Measurements from ENCODE around the gene MORN5.
A peak's percentile ranks its signal among the peaks of the same experiment; 100 is the strongest.

Gene MORN5

DNA sequence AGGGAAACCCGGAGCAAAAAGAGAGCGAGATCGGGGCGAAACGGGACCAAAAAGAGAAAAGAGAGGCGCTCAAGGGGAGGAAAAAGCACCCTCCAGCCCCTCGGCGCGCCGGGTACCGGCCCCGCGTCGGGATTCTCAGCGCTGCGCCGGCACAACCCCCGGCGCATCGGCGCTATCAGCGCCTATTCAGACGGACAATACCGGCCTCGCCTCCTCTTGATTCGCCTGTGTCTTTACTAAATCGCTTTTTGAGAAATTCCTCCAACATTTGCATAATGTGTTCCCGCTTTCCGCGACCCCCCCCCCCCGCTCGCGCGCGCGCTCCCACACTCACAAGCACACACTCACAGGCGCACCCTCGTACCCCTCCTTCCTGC lies 68.5 kb downstream of the MORN5 start:
- Histone ChIP-seq H3K4ac (ENCODE audit: low read depth in 1 of 2, low read length in 2 of 2) (no peak overlapping the region), H2BK120ac (ENCODE audit: low read depth, low read length) (no peak overlapping the region), H2BK5ac (ENCODE audit: low read depth, low read length, poor library complexity, severe bottlenecking) (no peak overlapping the region), H3K18ac (ENCODE audit: low read depth in 1 of 2, low read length in 2 of 2) (no peak overlapping the region), H4K8ac (ENCODE audit: low read length) (no peak overlapping the region), H2BK12ac (ENCODE audit: low read length in 2 of 2) (no peak overlapping the region), H3K4me3 (ENCODE audit: insufficient read depth in 1 of 2, low read depth in 1 of 2, low read length in 2 of 2) (peak overlapping the region in 1 of 2 experiments; percentile 24), H3K9ac (ENCODE audit: low read length) (no peak overlapping the region), H3K9me3 (ENCODE audit: control insufficient read depth, low read length) (no peaks in the 10 kb centered on the region), H2AFZ (ENCODE audit: low read depth, low read length) (no peak overlapping the region), H3K4me1 (ENCODE audit: control insufficient read depth, insufficient read depth, low read depth, low read length) (peaks cover 20% of the 10 kb centered on the region), H3K23ac (ENCODE audit: low read length in 2 of 2) (peak overlapping the region in 1 of 2 experiments; percentile 46), H3K79me1 (replicated peaks; ENCODE audit: low read length, poor library complexity, severe bottlenecking) (no peaks in the 10 kb centered on the region), H3K4me2 (ENCODE audit: low read length, poor library complexity, severe bottlenecking) (peak overlapping the region; percentile 85), H2AK5ac (ENCODE audit: low read length, severe bottlenecking) (no peak overlapping the region), H4K91ac (ENCODE audit: low read length) (no peak overlapping the region), H3K14ac (ENCODE audit: low read length in 2 of 2) (peak overlapping the region in 1 of 2 experiments; percentile 11), H2BK15ac (ENCODE audit: low read depth, poor library complexity, severe bottlenecking) (no peak overlapping the region), H3K27ac (ENCODE audit: low read length, poor library complexity, severe bottlenecking) (no peak overlapping the region), H3K36me3 (ENCODE audit: control insufficient read depth in 1 of 2, insufficient read depth in 2 of 2, low read depth in 1 of 2, low read length in 2 of 2) (no peaks in the 10 kb centered on the region), H3K27me3 (ENCODE audit: control insufficient read depth in 1 of 2, insufficient read depth in 1 of 2, low read length in 2 of 2) (peaks cover 87 to 92% of the 10 kb centered on the region in 2 experiments)
- under 1% methylated on average over 29 of the region's 38 CpGs for WGBS
- DNase-seq: peak; percentile 12

DNA sequence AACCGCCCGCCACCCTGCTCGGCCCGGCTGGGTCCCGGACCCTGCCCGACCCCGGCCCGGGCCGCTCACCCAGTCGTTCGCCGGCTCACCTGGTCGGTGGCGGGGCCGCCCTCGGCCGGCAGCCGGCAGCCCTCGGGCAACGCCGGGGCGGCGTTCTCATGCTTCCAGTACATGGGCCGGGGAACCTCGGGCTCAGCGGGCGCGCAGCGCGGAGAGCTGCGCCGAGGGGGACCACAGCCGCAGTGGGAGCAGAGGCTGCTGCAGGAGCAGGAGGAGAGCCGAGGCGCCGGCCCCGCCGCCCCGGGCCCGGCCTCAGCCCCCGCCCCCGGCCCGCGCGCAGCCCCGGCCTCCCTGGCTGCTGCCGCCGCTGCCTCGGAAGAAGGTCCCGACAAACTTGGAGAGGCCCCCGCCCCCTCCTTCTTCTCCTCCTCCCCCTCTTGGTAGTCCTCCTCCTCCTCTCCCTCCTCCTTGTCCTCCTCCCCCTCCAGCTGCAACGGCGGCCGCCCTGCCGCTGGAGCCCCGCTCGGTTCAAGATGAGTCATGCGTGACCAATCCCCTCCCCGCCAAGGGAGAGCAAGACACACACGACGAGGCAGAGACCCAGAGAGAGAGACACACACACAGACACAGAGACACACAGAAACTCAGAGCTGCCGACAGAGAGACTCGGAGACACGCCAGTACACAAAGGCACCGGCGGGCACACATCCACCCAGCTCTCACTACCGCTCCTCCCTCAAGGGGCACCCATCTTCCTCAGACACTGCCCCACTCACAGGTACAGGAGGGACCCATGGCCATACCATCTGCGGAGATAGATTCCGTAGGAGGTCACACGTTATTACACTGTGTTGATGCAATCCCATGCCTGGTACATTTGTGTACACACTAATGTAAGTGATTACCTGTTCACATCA lies 69.1 kb downstream of the MORN5 start, which contains the start of gene LHX6:
Gene LHX6, minus strand, starts transcription at position 390 of the 917 bp plus-strand sequence. Its CDS starts 217 bp downstream, at position 173.
- Histone ChIP-seq H3K4me2 (ENCODE audit: low read length, poor library complexity, severe bottlenecking) (peak within 1 kb of the TSS; percentile 85), H3K18ac (ENCODE audit: low read depth in 1 of 2, low read length in 2 of 2) (peak within 1 kb of the TSS in 1 of 2 experiments; percentile 19), H3K4ac (ENCODE audit: low read depth in 1 of 2, low read length in 2 of 2) (no peak within 1 kb of the TSS), H4K91ac (ENCODE audit: low read length) (no peak within 1 kb of the TSS), H3K14ac (ENCODE audit: low read length in 2 of 2) (peak within 1 kb of the TSS in 1 of 2 experiments; percentile 11), H4K8ac (ENCODE audit: low read length) (no peak within 1 kb of the TSS), H3K79me1 (replicated peaks; ENCODE audit: low read length, poor library complexity, severe bottlenecking) (no peaks in the 10 kb centered on the region), H3K9ac (ENCODE audit: low read length) (no peak within 1 kb of the TSS), H3K9me3 (ENCODE audit: control insufficient read depth, low read length) (no peaks in the 10 kb centered on the region), H2BK5ac (ENCODE audit: low read depth, low read length, poor library complexity, severe bottlenecking) (no peak within 1 kb of the TSS), H3K23ac (ENCODE audit: low read length in 2 of 2) (peak within 1 kb of the TSS in 1 of 2 experiments; percentile 46), H2BK120ac (ENCODE audit: low read depth, low read length) (no peak within 1 kb of the TSS), H3K4me3 (ENCODE audit: insufficient read depth in 1 of 2, low read depth in 1 of 2, low read length in 2 of 2) (peak within 1 kb of the TSS in 1 of 2 experiments; percentile 38), H3K27me3 (ENCODE audit: control insufficient read depth in 1 of 2, insufficient read depth in 1 of 2, low read length in 2 of 2) (peaks cover 83 to 91% of the 10 kb centered on the region in 2 experiments), H2AFZ (ENCODE audit: low read depth, low read length) (no peak within 1 kb of the TSS), H3K36me3 (ENCODE audit: control insufficient read depth in 1 of 2, insufficient read depth in 2 of 2, low read depth in 1 of 2, low read length in 2 of 2) (no peaks in the 10 kb centered on the region), H2BK12ac (ENCODE audit: low read length in 2 of 2) (no peak within 1 kb of the TSS), H3K4me1 (ENCODE audit: control insufficient read depth, insufficient read depth, low read depth, low read length) (peaks cover 20% of the 10 kb centered on the region), H3K27ac (ENCODE audit: low read length, poor library complexity, severe bottlenecking) (no peak within 1 kb of the TSS), H2BK15ac (ENCODE audit: low read depth, poor library complexity, severe bottlenecking) (no peak within 1 kb of the TSS), H2AK5ac (ENCODE audit: low read length, severe bottlenecking) (no peak within 1 kb of the TSS)
- 2% methylated on average over 59 of the region's 70 CpGs for WGBS
- peak; percentile 63 for DNase-seq

DNA sequence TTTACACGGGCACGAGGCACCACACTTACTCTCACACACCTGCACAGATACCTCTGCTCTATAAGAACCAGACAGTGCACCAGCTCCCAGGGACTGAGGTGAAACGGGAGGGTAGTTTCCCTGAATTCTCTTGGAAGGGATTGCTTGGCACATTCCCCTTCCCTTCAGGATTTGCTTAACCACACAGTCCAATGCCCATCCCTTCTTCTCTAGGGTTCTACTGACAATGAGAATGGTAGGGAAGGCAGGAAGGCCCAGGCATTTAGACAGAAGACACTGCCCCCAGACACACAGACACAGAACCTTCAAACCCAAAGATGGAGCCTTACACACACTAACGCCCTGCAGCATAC lies 69.8 kb downstream of the MORN5 start:
- no peak overlapping the region for H3K14ac ChIP-seq (ENCODE audit: low read length in 2 of 2)
- H4K8ac ChIP-seq (ENCODE audit: low read length): no peak overlapping the region
- H4K91ac ChIP-seq (ENCODE audit: low read length): no peak overlapping the region
- no peaks in the 10 kb centered on the region for H3K36me3 ChIP-seq (ENCODE audit: control insufficient read depth in 1 of 2, insufficient read depth in 2 of 2, low read depth in 1 of 2, low read length in 2 of 2)
- DNase-seq: no peak
- H3K4ac ChIP-seq (ENCODE audit: low read depth in 1 of 2, low read length in 2 of 2): no peak overlapping the region
- no peaks in the 10 kb centered on the region for H3K9me3 ChIP-seq (ENCODE audit: control insufficient read depth, low read length)
- H3K23ac ChIP-seq (ENCODE audit: low read length in 2 of 2): no peak overlapping the region
- H2AFZ ChIP-seq (ENCODE audit: low read depth, low read length): no peak overlapping the region
- H2AK5ac ChIP-seq (ENCODE audit: low read length, severe bottlenecking): no peak overlapping the region
- peaks cover 20% of the 10 kb centered on the region for H3K4me1 ChIP-seq (ENCODE audit: control insufficient read depth, insufficient read depth, low read depth, low read length)
- H2BK15ac ChIP-seq (ENCODE audit: low read depth, poor library complexity, severe bottlenecking): no peak overlapping the region
- H2BK12ac ChIP-seq (ENCODE audit: low read length in 2 of 2): no peak overlapping the region
- no peak overlapping the region for H3K9ac ChIP-seq (ENCODE audit: low read length)
- H3K18ac ChIP-seq (ENCODE audit: low read depth in 1 of 2, low read length in 2 of 2): no peak overlapping the region
- no peaks in the 10 kb centered on the region for H3K79me1 ChIP-seq (replicated peaks; ENCODE audit: low read length, poor library complexity, severe bottlenecking)
- WGBS: 54% methylated on average over 4 of the region's 4 CpGs
- no peak overlapping the region for H3K4me3 ChIP-seq (ENCODE audit: insufficient read depth in 1 of 2, low read depth in 1 of 2, low read length in 2 of 2)
- H2BK5ac ChIP-seq (ENCODE audit: low read depth, low read length, poor library complexity, severe bottlenecking): no peak overlapping the region
- no peak overlapping the region for H2BK120ac ChIP-seq (ENCODE audit: low read depth, low read length)
- no peak overlapping the region for H3K4me2 ChIP-seq (ENCODE audit: low read length, poor library complexity, severe bottlenecking)
- H3K27me3 ChIP-seq (ENCODE audit: control insufficient read depth in 1 of 2, insufficient read depth in 1 of 2, low read length in 2 of 2): peaks cover 83 to 90% of the 10 kb centered on the region in 2 experiments
- H3K27ac ChIP-seq (ENCODE audit: low read length, poor library complexity, severe bottlenecking): no peak overlapping the region

DNA sequence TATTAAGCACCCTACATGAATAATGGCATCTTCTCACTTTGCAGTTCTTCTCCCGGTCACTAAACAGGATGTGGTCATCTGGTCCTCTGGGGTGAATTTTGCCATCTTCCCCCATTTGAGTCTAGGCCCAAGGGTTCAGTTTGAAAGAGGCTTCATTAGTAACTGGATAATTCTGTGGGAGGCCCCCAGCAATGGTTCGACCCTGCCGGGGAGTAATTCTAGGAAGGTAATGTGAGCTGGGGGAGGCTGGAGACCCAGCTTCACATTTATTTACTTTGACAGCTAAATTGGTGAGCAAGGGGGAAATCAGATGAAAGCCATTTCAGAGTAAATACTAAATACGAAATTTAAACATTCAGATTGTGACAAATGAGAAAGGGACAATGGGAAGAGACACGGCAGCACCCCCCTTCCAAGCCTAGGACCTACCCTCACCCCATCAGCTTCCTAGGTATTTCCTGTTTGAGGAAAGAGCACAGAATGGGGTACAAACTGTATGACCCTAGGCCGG lies 73.1 kb downstream of the MORN5 start:
- Histone ChIP-seq H3K27ac (ENCODE audit: low read length, poor library complexity, severe bottlenecking) (no peak overlapping the region), H3K9me3 (ENCODE audit: control insufficient read depth, low read length) (no peaks in the 10 kb centered on the region), H2BK15ac (ENCODE audit: low read depth, poor library complexity, severe bottlenecking) (no peak overlapping the region), H3K4me3 (ENCODE audit: insufficient read depth in 1 of 2, low read depth in 1 of 2, low read length in 2 of 2) (no peak overlapping the region), H3K4me1 (ENCODE audit: control insufficient read depth, insufficient read depth, low read depth, low read length) (peaks cover 10% of the 10 kb centered on the region), H2AFZ (ENCODE audit: low read depth, low read length) (peak overlapping the region; percentile 55), H3K23ac (ENCODE audit: low read length in 2 of 2) (no peak overlapping the region), H4K8ac (ENCODE audit: low read length) (no peak overlapping the region), H3K9ac (ENCODE audit: low read length) (no peak overlapping the region), H2AK5ac (ENCODE audit: low read length, severe bottlenecking) (no peak overlapping the region), H2BK120ac (ENCODE audit: low read depth, low read length) (no peak overlapping the region), H3K4me2 (ENCODE audit: low read length, poor library complexity, severe bottlenecking) (no peak overlapping the region), H3K14ac (ENCODE audit: low read length in 2 of 2) (no peak overlapping the region), H2BK5ac (ENCODE audit: low read depth, low read length, poor library complexity, severe bottlenecking) (no peak overlapping the region), H4K91ac (ENCODE audit: low read length) (no peak overlapping the region), H3K27me3 (ENCODE audit: control insufficient read depth in 1 of 2, insufficient read depth in 1 of 2, low read length in 2 of 2) (peaks cover 52 to 56% of the 10 kb centered on the region in 2 experiments), H3K4ac (ENCODE audit: low read depth in 1 of 2, low read length in 2 of 2) (no peak overlapping the region), H2BK12ac (ENCODE audit: low read length in 2 of 2) (no peak overlapping the region), H3K18ac (ENCODE audit: low read depth in 1 of 2, low read length in 2 of 2) (no peak overlapping the region), H3K79me1 (replicated peaks; ENCODE audit: low read length, poor library complexity, severe bottlenecking) (no peaks in the 10 kb centered on the region), H3K36me3 (ENCODE audit: control insufficient read depth in 1 of 2, insufficient read depth in 2 of 2, low read depth in 1 of 2, low read length in 2 of 2) (no peaks in the 10 kb centered on the region)
- DNase-seq: no peak
- 73% methylated on average over 4 of the region's 6 CpGs for WGBS

All from mesenchymal stem cell (in vitro differentiated cells and primary cell).